Spleen (tissue), 11 donors: ENCODE measurements around the gene HOTAIR. TPM values are rescaled to one million over a fixed set of nuclear protein-coding genes. Genes with fewer than 3 reads are reported as not detected.
A peak's percentile ranks its signal among the peaks of the same experiment; 100 is the strongest.

Source experiments
- DNase-seq: peaks from one replicate; pipeline ENCODE4 v3.0.0-alpha.2; 2020
- H3K27ac ChIP-seq, 8 donors: fragments of 200-600 bp; sonication (generic) in 7 of 8; 1 replicate in 4 of 8; 2 replicates in 4 of 8; pipeline versions ENCODE4 v1.5.0 to v1.8.0; 2016 to 2021; ENCODE audit warnings: inconsistent platforms in 4 of 8, mild to moderate bottlenecking in 4 of 8, moderate library complexity in 1 of 8
- H3K27me3 ChIP-seq, 7 donors: fragments of 200-600 bp; sonication (generic) in 6 of 7; replicated peaks in 1 of 7; 1 replicate in 4 of 7; 2 replicates in 3 of 7; pipeline versions ENCODE4 v1.5.0 to v1.8.0; 2016 to 2021; ENCODE audit warnings: inconsistent platforms in 3 of 7, mild to moderate bottlenecking in 1 of 7
- H3K36me3 ChIP-seq, 6 donors: fragments of 200-600 bp; sonication (generic) in 5 of 6; 1 replicate in 4 of 6; 2 replicates in 2 of 6; pipeline versions ENCODE4 v1.5.0 to v1.8.0; 2016 to 2021; ENCODE audit warnings: inconsistent platforms in 2 of 6
- H3K4me1 ChIP-seq, 6 donors: fragments of 200-600 bp; sonication (generic) in 5 of 6; 1 replicate in 3 of 6; 2 replicates in 3 of 6; pipeline versions ENCODE4 v1.5.0 to v1.8.0; 2016 to 2021; ENCODE audit warnings: inconsistent platforms in 3 of 6
- H3K4me3 ChIP-seq, 8 donors: fragments of 200-600 bp; sonication (generic) in 7 of 8; 1 replicate in 4 of 8; 2 replicates in 4 of 8; pipeline versions ENCODE4 v1.5.0 to v1.8.0; 2016 to 2021; ENCODE audit warnings: inconsistent platforms in 4 of 8, mild to moderate bottlenecking in 4 of 8, moderate library complexity in 2 of 8
- H3K9me3 ChIP-seq, 8 donors: fragments of 200-600 bp; sonication (generic) in 7 of 8; 1 replicate in 4 of 8; 2 replicates in 4 of 8; pipeline versions ENCODE4 v1.5.0 to v1.8.0; 2016 to 2021; ENCODE audit warnings: inconsistent platforms in 4 of 8
- CTCF ChIP-seq, 11 experiments: fragments of 200-600 bp in 7 of 11; fragments of 450-650 bp in 4 of 11; sonication (generic) in 4 of 11; IDR thresholded peaks in 8 of 11; conservative IDR thresholded peaks in 3 of 11; 1 replicate in 7 of 11; 2 replicates in 4 of 11; pipeline versions ENCODE4 v1.4.0 to v1.8.0; 2016 to 2021; ENCODE audit warnings: antibody characterized with exemption in 11 of 11, inconsistent platforms in 4 of 11, mild to moderate bottlenecking in 1 of 11
- POLR2A ChIP-seq, 3 donors: fragments of 450-650 bp; IDR thresholded peaks; one replicate each; pipeline ENCODE4 v1.5.1; 2017; ENCODE audit warnings: antibody characterized with exemption in 3 of 3, mild to moderate bottlenecking in 1 of 3
- POLR2AphosphoS5 ChIP-seq, 3 donors: sonication (generic); formaldehyde crosslinking; IDR thresholded peaks; one replicate each; pipeline ENCODE4 v1.5.1; 2017; ENCODE audit warnings: antibody characterized with exemption in 3 of 3
- WGBS, 5 donors: extraction: QIAGEN DNeasy Blood & Tissue Kit in 3 of 5; methylation state at CpG; one replicate each; pipeline versions ENCODE4 v1.1.5 to v1.1.7; 2013 to 2018; 5-methylcytosine and 5-hydroxymethylcytosine counted together
- intact Hi-C: fragments of 100-400 bp; cut with DNase I; formaldehyde crosslinking; loops from one replicate; pipeline ENCODE4 v1.15.0; 2023; ENCODE audit warnings: low total_unique reads
- polyA plus RNA-seq, 3 donors: library from polyadenylated mRNA; stranded (reverse); fragments of 200-250 nt; gene quantifications; one replicate each; pipeline ENCODE4 v1.2.1, GENCODE V29; 2013
- total RNA-seq, 7 donors: library from RNA; depleted of rRNA in 3 of 7; stranded (reverse); fragments of >200 nt in 3 of 7; fragmentation: NEBNext Ultra II Directional in 4 of 7; extraction: Animal tissue kit (Norgen Biotek cat#: 25700) in 4 of 7; gene quantifications; one replicate each; pipeline versions ENCODE4 v1.1.0 to v1.2.1, GENCODE V29; 2016 to 2021
- donor health status: healthy with polysubstance abuse.
- donor health status: DM: no; HTN: no; CAD: no; lungs with moderate emphysema.
- donor health status: DM: no; HTN: no; CAD: no.
- donor health status: Bipolar disorder and iron deficiency.
- donor health status: healthy.
- donor health status: DM: no; HTN: no; CAD: no.
- donor health status: DM: yes; HTN: yes; CAD: no.

The HOTAIR gene
- total and polyA plus RNA-seq, 10 donors, result not detected

- no peak overlapping the region for H3K27ac ChIP-seq
- TF ChIP-seq POLR2AphosphoS5 (IDR thresholded peaks at IDR 0.05), result no peak
- no peak for TF ChIP-seq CTCF (IDR thresholded peaks at IDR 0.05 in 8 of 11, conservative IDR thresholded peaks at IDR 0.05 in 3 of 11)
- TF ChIP-seq POLR2A (IDR thresholded peaks at IDR 0.05), result no peak
- no peaks in the 10 kb centered on the region for H3K36me3 ChIP-seq
- no peaks in the 10 kb centered on the region for H3K9me3 ChIP-seq
- H3K4me1 ChIP-seq, result peaks cover 14 to 49% (median 40%) of the 10 kb centered on the region in 6 donors
- peaks cover 22 to 100% (median 100%) of the 10 kb centered on the region in 7 donors for H3K27me3 ChIP-seq
- 30 to 39% (median 35%) methylated on average over 7 of the region's 7 CpGs for WGBS, 5 donors
- H3K4me3 ChIP-seq, result no peak overlapping the region
- no peak for DNase-seq
- intact Hi-C loops, result no loop called here
These were observed 17.7 kb upstream of the HOTAIR start for GRCh38 chr12:53992377-53992889.

GRCh38 chr12:53991077-53991460, 16.3 kb upstream of the HOTAIR start:
- Histone ChIP-seq H3K27me3 (peaks cover 30 to 100% (median 100%) of the 10 kb centered on the region in 7 donors), H3K4me3 (no peak overlapping the region), H3K27ac (no peak overlapping the region), H3K9me3 (no peaks in the 10 kb centered on the region), H3K4me1 (peaks cover 15 to 43% (median 36%) of the 10 kb centered on the region in 6 donors), H3K36me3 (no peaks in the 10 kb centered on the region)
- 1 to 6% (median 4%) methylated on average over 8 of the region's 8 CpGs for WGBS, 5 donors
- DNase-seq, result no peak
- no peak for TF ChIP-seq POLR2A (IDR thresholded peaks at IDR 0.05)
- intact Hi-C loops, result no loop called here

- Histone ChIP-seq H3K36me3 (no peaks in the 10 kb centered on the region), H3K27me3 (peaks cover 33 to 100% (median 100%) of the 10 kb centered on the region in 7 donors), H3K4me3 (no peak overlapping the region), H3K27ac (no peak overlapping the region), H3K4me1 (peaks cover 18 to 43% (median 37%) of the 10 kb centered on the region in 6 donors), H3K9me3 (peaks cover 0 to 1% (median 0%) of the 10 kb centered on the region in 8 donors)
- WGBS, 5 donors, result 6 to 17% (median 9%) methylated on average over 27 of the region's 27 CpGs
- DNase-seq, result no peak
- intact Hi-C loops, result no loop called here
- no peak for TF ChIP-seq CTCF (IDR thresholded peaks at IDR 0.05 in 8 of 11, conservative IDR thresholded peaks at IDR 0.05 in 3 of 11)
- TF ChIP-seq POLR2A (IDR thresholded peaks at IDR 0.05), result no peak
- TF ChIP-seq POLR2AphosphoS5 (IDR thresholded peaks at IDR 0.05), result no peak
These were observed 15.7 kb upstream of the HOTAIR start for GRCh38 chr12:53990311-53991076.

- no peak overlapping the region for H3K27ac ChIP-seq
- peaks cover 14 to 43% (median 34%) of the 10 kb centered on the region in 6 donors for H3K4me1 ChIP-seq
- H3K36me3 ChIP-seq, result no peaks in the 10 kb centered on the region
- H3K4me3 ChIP-seq, result peak overlapping the region in 1 of 8 donors; percentile 22
- TF ChIP-seq CTCF (IDR thresholded peaks at IDR 0.05 in 8 of 11, conservative IDR thresholded peaks at IDR 0.05 in 3 of 11) (no peak), POLR2A (IDR thresholded peaks at IDR 0.05) (no peak)
- H3K27me3 ChIP-seq, result peaks cover 30 to 100% (median 100%) of the 10 kb centered on the region in 7 donors
- intact Hi-C loops, result no loop called here
- WGBS, 5 donors, result 3 to 6% (median 5%) methylated on average over 28 of the region's 28 CpGs
- no peak for DNase-seq
- H3K9me3 ChIP-seq, result peaks cover 0 to 9% (median 0%) of the 10 kb centered on the region in 8 donors
These were observed 14.7 kb upstream of the HOTAIR start for GRCh38 chr12:53989227-53990113.
